Activated B cell treated with CpG ODN at 0.5 μM for 24 hours (primary cell): Measurements from ENCODE around the gene ATP8B2. TPM values are rescaled to one million over a fixed set of nuclear protein-coding genes. Genes with fewer than 3 reads are reported as not detected.

Source experiments
- ATAC-seq: fragments of 200-7000 bp; cut with Tn5 transposase; one replicate; pipeline ENCODE4 v1.10.0; 2021; ENCODE audit warnings: low read depth, mild to moderate bottlenecking, moderate library complexity
- CTCF ChIA-PET: fragments of 350-600 bp; sonication (Branson Sonifier 250); formaldehyde crosslinking; loops from one replicate; lab custom pipeline; 2021; ENCODE audit warnings: antibody characterized with exemption; lab: Charles Lee
- POLR2A ChIA-PET: fragments of 350-600 bp; sonication (Branson Sonifier 250); formaldehyde crosslinking; loops from one replicate; lab custom pipeline; 2021; ENCODE audit warnings: antibody characterized with exemption; lab: Charles Lee
- DNase-seq: peaks from one replicate; pipeline ENCODE4 v3.0.0; 2022
- H3K27ac Mint-ChIP-seq: one replicate; pipeline ENCODE4 v1.8.0; 2020; ENCODE audit warnings: mixed read lengths
- H3K27me3 Mint-ChIP-seq: one replicate; pipeline ENCODE4 v1.8.0; 2021; ENCODE audit warnings: mixed read lengths
- H3K36me3 Mint-ChIP-seq: one replicate; pipeline ENCODE4 v1.8.0; 2021; ENCODE audit warnings: low read depth, mixed read lengths
- H3K4me1 Mint-ChIP-seq: one replicate; pipeline ENCODE4 v1.8.0; 2021; ENCODE audit warnings: mixed read lengths
- H3K4me3 Mint-ChIP-seq: one replicate; pipeline ENCODE4 v1.8.0; 2020; ENCODE audit warnings: mild to moderate bottlenecking, mixed read lengths
- H3K9me3 Mint-ChIP-seq: one replicate; pipeline ENCODE4 v1.8.0; 2020; ENCODE audit warnings: mixed read lengths
- CTCF ChIP-seq: fragments of 200-600 bp; IDR thresholded peaks from one replicate; pipeline ENCODE4 v1.8.0; 2022; ENCODE audit warnings: antibody characterized with exemption, mild to moderate bottlenecking
- intact Hi-C: fragments of 100-400 bp; cut with micrococcal nuclease; formaldehyde crosslinking; loops from one replicate; pipeline ENCODE4 v1.15.1; 2024
- total RNA-seq: library from RNA; stranded (reverse); gene quantifications from 2 replicates; pipeline ENCODE4 v1.2.3, GENCODE V29; 2022

ATP8B2 gene
- total RNA-seq, 1 donor from 2014 or later: 27.3 TPM

- Mint-ChIP-seq H3K36me3 (peaks cover 30% of the 10 kb centered on the region), H3K27ac (no peak overlapping the region), H3K4me1 (peaks cover 18% of the 10 kb centered on the region), H3K27me3 (peaks cover 21% of the 10 kb centered on the region), H3K9me3 (no peaks in the 10 kb centered on the region), H3K4me3 (no peak overlapping the region)
- ChIA-PET CTCF (no interaction called here), POLR2A (interaction anchor here (0.7 to 1.0 kb wide), 2 partner anchors 16 to 77 kb away, joined by 3 read pairs; no protein-coding TSS in a partner anchor)
- no peak for ATAC-seq
- intact Hi-C loops: loop anchor here (2.0 to 10.0 kb wide), 3 partner anchors 27 to 123 kb away; partner anchors contain the start of gene ATP8B2
- no peak for DNase-seq
- no peak for TF ChIP-seq CTCF
Observed at GRCh38 chr1:154351363-154352068, 26.2 kb downstream of the ATP8B2 start.

GRCh38 chr1:154352245-154352580 lies 26.9 kb downstream of the ATP8B2 start:
- Mint-ChIP-seq H3K9me3 (no peaks in the 10 kb centered on the region), H3K36me3 (peaks cover 26% of the 10 kb centered on the region), H3K27ac (no peak overlapping the region), H3K4me3 (peak overlapping the region; percentile 80), H3K4me1 (peaks cover 18% of the 10 kb centered on the region), H3K27me3 (peaks cover 21% of the 10 kb centered on the region)
- ATAC-seq (no peak), DNase-seq (no peak)
- TF ChIP-seq CTCF: no peak
- intact Hi-C loops: loop anchor here (2.0 to 10.0 kb wide), 3 partner anchors 27 to 123 kb away; partner anchors contain the start of gene ATP8B2
- ChIA-PET CTCF (interaction anchor here (0.9 kb wide), 1 partner anchor 115 kb away, joined by 3 read pairs; no protein-coding TSS in a partner anchor), POLR2A (interaction anchor here (0.7 kb wide), 1 partner anchor 76 kb away, joined by 3 read pairs; no protein-coding TSS in a partner anchor)

DNA sequence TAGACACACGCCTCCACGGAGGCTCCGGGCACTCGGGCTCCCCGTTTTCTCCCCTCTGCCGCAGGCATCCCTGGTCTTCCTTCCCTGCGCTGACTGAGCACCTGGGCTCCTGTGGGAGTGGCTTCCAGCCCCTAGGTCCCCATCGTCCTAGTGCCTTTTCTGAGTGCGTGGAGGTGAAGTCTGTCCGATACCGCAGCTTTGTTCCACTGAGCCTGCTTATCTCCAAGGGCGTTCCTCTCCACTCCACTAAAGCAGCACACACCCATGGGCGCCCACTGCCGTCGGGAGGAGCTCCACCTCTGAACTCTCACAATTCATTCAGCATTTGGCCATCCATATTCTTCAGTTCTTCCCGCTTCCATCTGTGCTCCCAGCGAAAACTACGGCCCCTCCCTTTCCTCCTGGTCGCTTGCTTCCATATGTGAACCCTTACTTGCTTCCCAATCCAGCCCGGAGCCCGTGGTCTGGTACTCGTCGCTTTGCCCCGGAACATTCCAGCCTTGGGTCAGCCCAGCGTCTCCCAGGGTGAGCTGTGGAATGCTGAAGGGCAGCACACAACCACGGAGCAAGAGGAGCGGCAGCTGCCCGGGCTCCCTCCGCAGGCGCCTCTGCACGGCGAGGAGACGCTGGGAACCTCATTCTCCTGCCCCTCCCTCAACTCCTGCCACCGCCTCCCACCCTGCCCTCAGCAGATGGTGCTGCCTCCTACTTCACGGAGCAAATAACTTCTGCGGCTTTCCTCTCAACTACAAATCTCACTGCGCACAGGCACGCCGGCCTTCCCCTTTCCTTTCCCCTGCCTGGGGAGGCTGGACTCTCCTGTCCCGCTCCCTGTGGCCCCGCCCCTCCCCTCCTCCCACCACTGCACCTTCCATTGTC lies 27.5 kb downstream of the ATP8B2 start:
- Mint-ChIP-seq H3K4me1 (peaks cover 18% of the 10 kb centered on the region), H3K36me3 (peaks cover 20% of the 10 kb centered on the region), H3K27me3 (peaks cover 21% of the 10 kb centered on the region), H3K27ac (peak overlapping the region; percentile 41), H3K4me3 (peak overlapping the region; percentile 80), H3K9me3 (no peaks in the 10 kb centered on the region)
- peak; percentile 22 for DNase-seq
- intact Hi-C loops: loop anchor here (1.0 to 10.0 kb wide), 4 partner anchors 28 to 122 kb away; partner anchors contain the start of gene ATP8B2
- no peak for TF ChIP-seq CTCF
- ChIA-PET POLR2A (no interaction called here), CTCF (interaction anchor here (0.9 kb wide), 1 partner anchor 114 kb away, joined by 3 read pairs; no protein-coding TSS in a partner anchor)
- ATAC-seq: peak; percentile 71

- ATAC-seq (peak; percentile 57), DNase-seq (no peak)
- Mint-ChIP-seq H3K4me1 (peaks cover 18% of the 10 kb centered on the region), H3K9me3 (no peaks in the 10 kb centered on the region), H3K4me3 (peak overlapping the region; percentile 80), H3K27ac (no peak overlapping the region), H3K27me3 (peaks cover 21% of the 10 kb centered on the region), H3K36me3 (peaks cover 13% of the 10 kb centered on the region)
- intact Hi-C loops: loop anchor here (1.0 to 10.0 kb wide), 4 partner anchors 29 to 121 kb away; partner anchors contain the start of gene ATP8B2
- ChIA-PET POLR2A (no interaction called here), CTCF (interaction anchor here (0.7 to 1.3 kb wide), 2 partner anchors 24 to 54 kb away, joined by 3 to 4 read pairs; no protein-coding TSS in a partner anchor)
- TF ChIP-seq CTCF: no peak
Observed at GRCh38 chr1:154353460-154353904, 28.2 kb downstream of the ATP8B2 start.
